HG02870 (cell line): ENCODE data around the gene NLGN1.
"Not testable (repeated sequence)": the region's sequence is repeated elsewhere in the genome, so short reads cannot be mapped to it uniquely, and the experiment has no call there.

ENCODE experiments used
- ATAC-seq: cut with Tn5 transposase; IDR thresholded peaks from one replicate; pipeline ENCODE4 v1.9.1; 2021; ENCODE audit warnings: mild to moderate bottlenecking, moderate library complexity; ENCODE audit not compliant: unreplicated experiment

NLGN1 gene

DNA sequence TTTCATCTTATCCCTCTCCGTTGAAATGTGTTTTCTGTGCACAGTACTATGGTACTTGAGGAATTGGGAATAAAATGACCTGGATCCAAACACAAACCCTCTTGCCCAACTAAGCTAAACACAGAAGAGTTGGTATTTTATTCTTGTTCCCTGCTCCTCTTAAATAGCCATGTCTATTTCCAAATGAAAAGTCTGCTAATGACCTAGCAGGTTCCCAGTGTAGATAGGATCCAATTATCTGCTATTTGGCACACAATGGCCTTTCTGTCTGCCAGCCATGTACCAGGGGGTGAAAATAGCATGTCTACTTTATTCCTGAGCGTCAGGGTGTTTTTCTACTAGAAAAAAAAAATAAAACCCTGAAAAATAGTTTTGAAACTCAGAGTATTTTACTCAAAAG lies 804.6 kb downstream of the NLGN1 start:
- no peak for ATAC-seq

DNA sequence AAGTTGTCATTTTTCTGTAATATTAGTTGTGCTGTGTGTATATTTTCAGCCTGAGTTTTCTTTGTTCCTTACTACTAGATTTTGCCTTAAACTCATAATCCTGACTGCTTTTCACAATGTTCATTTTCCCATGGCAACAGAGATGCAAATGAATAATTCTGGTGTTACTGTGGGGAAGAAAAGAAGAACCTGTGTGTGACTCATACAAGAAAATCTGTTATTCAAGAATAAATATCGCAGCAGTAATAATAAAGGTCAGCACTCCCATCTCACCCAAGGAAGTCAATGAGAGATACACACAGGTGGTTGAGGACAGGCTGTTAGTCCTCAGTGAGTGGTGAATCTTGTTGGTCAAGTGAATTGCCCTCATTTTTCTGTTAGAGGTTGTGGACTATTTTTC lies 805.0 kb downstream of the NLGN1 start:
- no peak for ATAC-seq

DNA sequence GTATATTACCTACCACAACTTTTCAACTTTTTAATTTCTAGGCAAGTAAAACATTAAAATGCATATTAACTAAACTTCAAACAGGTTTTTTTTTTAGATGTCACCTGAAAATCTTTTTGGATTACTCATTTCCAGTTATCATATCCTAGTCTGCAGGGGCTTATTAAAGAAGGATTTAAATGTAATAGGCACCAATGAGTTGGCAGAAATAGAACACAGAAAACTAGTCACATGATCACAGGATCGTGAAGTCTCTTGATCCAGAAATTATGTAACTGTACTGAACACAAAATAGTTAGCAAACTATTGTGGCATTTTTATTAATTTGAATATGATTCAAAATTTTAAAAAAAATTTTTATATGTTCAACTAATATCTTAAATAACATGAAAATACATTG lies 807.2 kb downstream of the NLGN1 start:
- no peak for ATAC-seq

DNA sequence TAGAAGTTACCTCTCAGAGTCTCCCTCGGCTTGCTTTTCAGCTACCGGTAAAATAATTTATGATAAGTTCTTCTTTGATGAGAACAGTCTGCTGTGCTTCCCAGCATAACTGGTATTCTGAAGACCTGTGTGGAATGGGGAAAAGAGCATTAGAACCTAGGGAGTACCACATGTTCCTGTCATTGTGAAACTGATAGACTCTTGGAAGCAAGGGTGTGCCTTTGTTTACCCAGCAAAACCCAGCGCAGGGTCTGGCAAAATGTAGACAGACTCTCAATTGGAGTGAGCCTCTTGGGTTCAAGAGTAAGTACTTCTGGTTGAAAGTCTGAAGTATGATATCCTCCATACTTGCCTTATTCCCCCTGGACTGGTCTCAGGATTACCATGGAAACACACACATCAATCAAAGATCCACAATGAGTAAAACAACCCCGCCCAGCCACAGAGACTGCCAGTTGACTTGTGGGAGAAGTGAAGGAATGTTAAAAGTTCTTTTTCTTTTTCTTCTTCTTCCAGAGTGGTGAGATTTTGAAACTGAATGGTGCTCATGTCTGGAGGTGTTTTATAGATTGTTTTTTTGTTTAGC lies 809.2 kb downstream of the NLGN1 start:
- no peak for ATAC-seq

DNA sequence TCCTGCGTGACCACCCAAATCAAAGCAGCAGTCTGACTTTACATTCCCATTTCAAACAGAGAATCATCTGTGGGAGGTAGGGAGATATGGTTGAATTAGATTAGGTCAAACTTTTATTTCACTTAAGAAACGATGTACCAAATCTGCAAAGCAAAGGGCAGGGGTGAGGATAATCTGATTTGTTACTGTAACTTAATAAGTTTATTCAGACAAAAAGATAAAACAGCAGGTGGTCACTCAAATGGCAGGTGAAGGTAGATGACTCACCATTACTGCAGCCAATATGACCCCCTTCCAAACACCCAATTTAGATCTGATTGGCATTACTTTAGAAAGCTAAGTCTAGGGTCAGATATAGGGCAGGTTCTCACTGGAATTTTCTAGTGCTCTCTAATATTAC lies 810.6 kb downstream of the NLGN1 start:
- ATAC-seq, result no peak

DNA sequence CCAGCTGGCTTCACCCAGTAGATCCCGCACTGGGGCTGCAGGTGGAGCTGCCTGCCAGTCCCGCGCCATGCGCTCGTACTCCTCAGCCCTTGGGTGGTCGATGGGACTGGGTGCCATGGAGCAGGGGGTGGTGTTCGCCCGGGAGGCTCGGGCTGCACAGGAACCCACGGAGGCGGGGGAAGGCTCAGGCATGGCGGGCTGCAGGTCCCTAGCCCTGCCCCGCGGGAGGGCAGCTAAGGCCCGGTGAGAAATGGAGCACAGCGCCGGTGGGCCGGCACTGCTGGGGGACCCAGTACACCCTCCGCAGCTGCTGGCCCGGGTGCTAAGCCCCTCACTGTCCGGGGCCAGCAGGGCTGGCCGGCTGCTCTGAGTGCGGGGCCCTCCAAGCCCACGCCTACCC lies 814.4 kb downstream of the NLGN1 start:
- not testable (repeated sequence) for ATAC-seq

DNA sequence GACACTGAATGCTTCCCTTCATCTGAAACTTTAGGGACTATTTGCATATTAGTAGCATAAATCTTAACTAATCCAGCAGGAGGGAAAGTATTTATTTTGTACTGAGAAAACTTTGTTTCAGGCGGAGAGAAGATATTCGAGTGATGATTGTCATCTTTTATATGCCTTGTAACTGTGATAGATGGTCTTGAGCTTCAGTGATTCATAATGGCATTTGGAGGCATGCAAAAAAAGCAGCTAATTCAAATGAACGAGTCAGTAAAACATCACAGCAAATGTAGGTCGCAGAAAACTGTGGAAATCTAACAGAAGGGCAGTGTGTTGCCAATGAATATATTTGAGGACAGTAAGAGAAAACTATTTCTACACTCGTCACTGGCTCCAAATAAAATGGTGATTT lies 817.9 kb downstream of the NLGN1 start:
- ATAC-seq, result no peak

DNA sequence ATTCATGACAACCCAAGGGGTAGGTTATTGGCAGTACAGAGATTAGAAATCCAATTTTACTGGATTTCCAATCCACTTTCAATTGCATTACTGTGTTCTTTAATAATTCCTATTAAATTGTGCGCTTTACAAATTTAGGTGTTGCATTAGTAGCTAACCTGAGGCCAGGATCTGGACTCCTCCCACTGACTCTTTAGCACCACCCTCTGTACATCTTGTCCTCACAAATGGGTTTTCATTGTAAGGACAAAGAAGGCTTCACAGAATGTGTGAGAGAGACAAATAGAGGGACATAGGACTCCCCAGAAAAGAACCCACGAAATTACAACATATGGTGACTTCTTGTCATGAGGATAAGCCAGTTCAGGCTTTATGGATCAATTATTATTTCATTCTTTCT lies 818.5 kb downstream of the NLGN1 start:
- ATAC-seq, result no peak

DNA sequence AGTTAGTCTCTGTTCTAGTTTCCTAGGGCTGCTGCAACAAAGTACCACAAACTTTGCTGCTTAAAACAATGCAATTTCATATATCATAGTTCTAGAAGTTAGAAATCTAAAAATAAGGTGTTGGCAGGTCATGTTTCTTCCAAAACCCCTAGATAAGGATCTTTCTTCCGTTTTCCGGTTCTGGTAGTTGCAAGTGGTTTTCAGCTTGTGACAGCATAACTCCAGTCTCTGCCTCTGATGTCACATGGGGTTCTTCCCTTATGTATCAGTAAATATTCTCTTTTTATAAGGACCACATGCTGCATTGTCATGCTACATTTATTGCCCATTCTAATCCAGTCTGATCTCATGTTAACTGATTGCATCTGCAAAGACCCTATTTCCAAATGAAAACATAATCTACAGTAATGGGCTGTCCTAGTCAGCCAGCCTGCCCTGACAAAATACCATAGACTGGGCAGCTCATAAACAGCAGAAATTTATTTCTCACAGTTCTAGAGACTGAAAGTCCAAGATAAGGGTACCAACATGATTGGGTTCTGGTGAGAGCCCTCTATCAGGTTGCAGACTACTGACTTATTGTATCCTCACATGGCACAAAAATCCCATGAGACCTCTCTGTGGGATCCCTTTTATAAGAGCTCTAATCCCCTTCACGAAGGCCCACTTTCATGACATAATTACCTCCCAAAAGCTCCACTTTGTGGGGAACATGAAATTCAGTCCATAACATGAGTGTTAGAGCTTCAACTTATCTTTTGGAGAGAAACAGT lies 819.6 kb downstream of the NLGN1 start:
- no peak for ATAC-seq

DNA sequence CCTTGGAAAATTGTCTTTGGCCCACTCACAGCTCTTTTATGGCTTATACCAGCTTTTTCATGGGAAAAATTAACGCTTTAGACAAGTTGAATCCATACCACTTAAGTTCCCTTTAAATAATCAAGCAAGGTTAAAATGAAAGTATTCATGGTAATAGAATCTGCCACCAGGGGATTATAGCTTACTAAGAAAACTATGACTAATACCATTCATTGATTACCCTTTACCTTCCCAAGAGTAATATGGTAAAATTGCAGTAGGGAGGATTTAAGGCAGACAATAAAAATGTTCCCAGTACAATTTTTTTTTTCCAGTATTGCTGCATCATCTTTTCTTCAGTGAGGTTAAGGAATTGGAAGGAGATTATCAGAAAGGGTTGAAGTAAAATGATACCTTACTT lies 820.5 kb downstream of the NLGN1 start:
- no peak for ATAC-seq

DNA sequence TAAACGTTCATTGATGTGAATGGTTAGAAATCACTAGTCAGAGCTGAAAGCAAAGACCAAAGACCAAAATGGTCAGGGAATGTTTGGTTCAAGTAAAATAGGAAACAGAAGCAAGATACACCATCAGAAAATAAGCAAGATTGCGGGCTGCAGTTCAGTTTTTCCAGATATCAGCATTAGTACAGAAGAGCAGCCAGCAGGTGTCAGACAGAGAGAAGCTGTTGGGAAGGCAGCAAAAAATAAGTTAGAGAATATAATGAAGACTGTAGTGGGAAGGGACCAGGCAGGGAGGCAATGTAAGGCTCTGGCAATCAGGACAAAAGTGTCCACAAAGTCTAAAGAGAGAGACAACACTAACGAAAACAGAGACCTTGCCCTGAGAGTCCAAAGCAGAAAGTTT lies 822.2 kb downstream of the NLGN1 start:
- no peak for ATAC-seq

DNA sequence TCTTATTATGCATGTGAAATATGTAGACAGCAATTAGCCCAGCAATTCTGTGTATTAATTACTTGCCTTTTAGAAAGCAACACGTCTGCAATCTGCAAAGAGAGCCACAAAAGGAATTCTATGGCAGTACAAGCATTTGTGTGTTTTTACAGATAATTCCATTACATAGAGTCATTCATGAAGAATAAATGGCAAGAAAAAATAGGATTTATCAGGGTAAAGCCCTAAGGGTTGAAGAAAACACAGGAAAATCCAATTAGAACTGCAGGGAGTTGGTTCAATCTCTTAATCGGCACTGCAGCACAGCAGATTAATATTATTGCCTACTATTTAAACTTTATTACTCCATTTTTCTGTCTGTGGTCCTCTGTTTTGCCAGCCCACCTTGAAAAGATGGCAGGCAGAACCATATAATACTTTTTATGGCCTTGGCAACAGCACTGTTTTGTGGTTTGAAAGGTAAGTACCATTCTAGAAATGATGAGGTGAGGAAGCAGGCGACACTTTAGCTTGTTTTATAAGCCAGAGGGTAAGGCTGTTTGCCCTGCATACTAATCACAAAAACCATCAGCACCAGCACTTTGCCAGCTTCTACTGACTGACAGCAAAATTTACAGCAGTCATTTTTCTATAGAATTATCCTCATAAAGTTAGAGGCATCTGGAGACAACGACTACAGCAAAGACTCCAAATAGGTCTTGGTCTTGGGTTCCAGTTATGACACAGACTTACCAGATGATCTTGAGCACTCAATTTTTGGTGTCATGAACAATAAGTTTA lies 823.4 kb downstream of the NLGN1 start:
- ATAC-seq, result no peak

DNA sequence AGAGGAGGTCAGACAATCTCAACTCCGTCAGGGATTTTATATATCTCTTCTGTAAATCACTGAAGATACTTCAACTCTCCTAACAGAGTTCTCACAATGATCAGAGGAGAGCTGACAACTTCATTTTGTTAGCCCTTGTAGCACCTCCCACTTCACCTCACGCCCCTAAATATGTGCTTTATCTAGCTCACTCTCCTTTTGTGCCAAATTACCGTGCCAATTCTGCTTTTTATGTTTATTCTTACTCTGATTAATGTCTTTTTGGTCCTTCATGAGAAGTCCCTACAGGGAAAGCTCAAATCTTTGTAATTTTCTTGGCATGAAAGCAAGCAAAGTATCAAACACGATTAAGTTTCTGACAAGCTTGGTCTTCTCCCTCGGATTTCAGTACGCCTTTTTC lies 825.5 kb downstream of the NLGN1 start:
- ATAC-seq, result no peak

DNA sequence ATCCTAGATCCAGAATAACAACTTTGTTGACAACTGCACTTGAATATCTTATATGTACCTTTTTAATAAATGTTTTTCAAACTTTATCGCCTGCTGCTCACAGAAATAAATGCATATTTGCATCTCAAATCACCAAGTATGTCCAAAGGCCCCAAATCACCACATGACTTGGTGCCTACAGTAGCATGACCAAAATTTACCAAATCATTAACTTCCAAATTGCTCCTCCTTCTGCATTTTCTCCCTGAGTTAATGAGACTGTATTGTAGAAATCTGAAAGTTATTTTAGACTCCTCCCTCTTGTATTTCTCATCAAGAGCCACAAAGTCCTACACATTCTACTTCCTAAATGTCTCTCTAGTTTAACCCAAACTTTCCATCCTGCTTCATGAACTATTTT lies 826.1 kb downstream of the NLGN1 start:
- no peak for ATAC-seq

DNA sequence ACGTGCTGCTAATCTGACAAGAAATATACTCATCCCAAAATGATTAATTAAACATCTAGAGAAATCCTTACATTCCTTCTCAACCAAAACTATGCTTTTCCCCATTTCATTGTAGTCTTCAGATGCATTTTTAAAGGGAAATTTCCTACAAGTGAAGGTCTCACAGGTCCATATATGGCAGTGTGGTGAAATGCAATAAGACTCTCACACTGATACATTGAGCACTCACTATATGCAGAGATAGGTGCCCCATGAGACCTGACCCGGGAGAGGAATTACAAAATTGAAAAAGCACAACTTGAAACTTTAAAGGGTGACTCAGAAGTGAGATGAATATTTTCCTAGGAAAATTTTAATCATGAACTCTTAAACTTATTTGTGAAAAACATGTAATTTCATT lies 832.4 kb downstream of the NLGN1 start:
- no peak for ATAC-seq

DNA sequence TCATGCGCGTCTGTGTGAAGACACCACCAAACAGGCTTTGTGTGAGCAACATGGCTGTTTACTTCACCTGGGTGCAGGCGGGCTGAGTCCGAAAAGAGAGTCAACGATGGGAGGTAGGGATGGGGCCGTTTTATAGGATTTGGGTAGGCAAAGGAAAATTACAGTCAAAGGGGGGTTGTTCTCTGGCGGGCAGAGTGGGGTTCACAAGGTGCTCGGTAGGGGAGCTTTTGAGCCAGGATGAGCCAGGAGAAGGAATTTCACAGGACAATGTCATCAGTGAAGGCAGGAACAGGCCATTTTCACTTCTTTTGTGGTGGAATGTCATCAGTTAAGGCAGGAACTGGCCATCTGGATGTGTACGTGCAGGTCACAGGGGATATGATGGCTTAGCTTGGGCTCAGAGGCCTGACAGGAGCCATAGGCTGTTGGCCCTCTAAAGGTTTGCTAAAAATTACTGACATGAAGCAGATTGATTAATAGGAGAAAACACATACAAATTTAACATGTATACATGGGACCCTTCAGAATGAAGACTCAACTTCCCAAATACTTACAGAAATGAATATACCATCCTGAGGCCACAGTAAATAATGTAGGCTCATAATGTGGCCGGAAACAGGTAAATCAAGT lies 834.6 kb downstream of the NLGN1 start:
- not testable (repeated sequence) for ATAC-seq

DNA sequence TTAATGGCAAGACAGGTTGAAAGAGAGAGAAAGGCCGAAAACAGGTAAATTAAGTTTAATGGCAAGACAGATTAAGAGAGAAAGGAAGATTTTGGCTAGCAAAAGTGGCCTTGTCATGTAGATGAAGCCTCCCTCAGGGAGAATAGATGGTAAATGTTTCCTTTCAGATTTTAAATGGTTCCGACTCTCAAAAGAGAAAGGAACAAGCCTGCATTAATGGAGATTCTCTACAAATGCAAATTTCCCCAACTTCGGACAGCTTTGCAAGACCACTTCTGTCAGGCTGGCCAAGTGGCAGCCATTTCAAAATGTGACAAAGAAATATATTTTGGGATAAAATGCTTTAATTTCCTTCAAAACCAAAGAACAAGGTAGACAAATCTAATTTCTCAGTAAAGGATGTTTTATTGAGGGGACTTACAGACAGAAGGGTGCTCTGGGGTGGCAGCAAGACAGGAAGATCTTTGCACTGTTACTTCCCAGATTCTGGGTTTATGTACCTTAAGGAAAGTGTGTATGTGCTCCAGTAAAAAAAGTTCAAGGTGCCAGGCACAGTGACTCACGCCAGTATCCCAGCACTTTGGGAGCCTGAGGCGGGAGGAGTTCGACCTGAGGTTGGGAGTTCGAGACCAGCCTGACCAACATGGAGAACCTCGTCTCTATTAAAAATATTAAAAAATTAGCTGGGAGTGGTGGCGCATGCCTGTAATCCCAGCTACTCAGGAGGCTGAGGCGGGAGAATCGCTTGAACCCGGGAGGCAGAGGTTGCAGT lies 835.3 kb downstream of the NLGN1 start:
- ATAC-seq, result no peak

DNA sequence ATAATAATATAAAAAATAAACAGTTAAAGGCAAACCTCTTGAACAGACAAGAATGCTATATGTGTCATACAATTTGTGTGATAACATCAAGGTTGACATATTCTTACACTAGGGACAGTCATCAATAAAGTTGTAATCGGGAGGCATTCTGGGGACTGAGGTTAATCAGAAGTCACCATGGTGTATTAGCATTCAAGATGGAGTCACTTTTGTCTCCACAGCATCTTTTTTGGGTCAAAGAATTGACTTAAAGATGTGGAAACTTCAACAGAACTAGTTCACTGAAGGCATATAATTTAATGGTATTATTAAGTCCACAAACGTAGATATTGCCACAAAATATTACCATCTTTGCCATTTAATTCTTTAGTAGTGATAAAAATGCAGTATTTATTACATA lies 836.0 kb downstream of the NLGN1 start:
- no peak for ATAC-seq

DNA sequence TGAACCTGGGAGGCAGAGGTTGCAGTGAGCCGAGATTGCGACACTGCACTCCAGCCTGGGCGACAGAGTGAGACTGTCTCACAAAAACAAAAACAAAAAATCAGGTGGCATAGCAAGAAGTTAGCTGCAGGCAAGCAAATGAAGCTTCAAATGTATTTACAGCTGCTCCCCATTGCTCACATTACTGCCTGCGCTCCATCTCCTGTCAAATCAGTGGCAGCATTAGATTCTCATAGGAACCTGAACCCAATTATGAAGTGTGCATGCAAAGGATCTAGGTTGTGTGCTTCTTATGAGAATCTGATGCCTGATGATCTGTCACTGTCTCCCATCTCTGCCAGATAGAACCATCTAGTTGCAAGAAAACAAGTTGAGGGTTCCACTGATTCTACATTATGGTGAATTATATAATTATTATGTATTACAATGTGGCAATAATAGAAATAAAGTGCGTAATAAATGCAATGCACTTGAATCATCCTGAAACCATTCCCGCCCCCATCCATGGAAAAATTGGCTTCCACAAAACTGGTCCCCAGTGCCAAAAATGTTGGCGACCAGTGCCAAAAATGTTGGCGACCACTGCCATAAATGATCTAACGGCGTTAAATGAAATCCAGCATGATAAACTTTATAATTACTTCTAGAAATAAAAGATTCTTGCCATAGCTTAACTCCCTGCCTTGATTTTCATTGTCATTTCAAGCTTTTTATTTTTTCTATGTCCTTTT lies 844.9 kb downstream of the NLGN1 start:
- ATAC-seq, result no peak

DNA sequence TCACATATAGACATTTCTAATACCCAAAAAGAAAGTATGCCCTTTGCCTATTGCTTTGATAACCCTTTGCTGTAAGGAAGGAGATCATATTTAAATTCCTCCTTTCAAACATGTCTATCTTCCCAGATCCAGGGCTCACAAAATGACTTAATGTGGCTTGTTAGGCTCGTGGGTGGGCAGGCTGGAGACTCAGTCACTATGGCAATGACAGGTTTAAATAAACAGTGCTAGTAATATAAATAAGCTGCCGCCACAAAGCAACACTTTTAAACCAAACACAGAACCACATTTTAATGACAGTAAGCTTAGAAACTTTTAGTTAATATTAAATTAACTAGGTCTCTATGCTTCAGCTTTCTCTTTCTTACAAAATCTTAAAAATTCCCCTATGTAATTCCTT lies 845.6 kb downstream of the NLGN1 start:
- no peak for ATAC-seq
